Hippocampal formation (tissue), 2 donors: ENCODE measurements around the gene OR13C4.
A peak's percentile ranks its signal among the peaks of the same experiment; 100 is the strongest.
"Not testable (repeated sequence)": the region's sequence is repeated elsewhere in the genome, so short reads cannot be mapped to it uniquely, and the experiment has no call there.

Experiments
- DNase-seq, 2 donors: peaks; one replicate each; lab custom pipeline; 2025; lab: John Stamatoyannopoulos, UW

Gene OR13C4

DNA sequence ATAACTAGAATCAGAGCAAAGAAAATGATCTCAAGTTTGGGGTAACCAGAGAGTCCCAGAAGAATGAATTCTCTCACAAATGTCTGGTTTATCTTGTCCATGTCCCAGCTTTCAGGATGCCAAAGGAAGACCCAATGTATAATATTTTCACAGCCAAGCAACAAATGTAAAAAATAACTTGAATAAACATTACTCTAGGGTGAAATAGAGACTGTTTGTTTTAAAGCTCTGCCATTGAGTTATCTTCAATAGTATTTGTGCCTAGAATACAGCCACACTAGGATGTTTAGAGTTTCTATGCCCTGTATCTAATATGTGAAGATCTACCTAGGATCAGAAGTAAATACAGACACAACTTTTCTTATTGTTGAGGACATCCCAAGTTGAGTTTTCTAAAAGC, at the start of gene OR13C4:
TSS of gene OR13C4 (minus strand) at position 101 of the 400 bp plus-strand sequence. CDS start at position 101, 0 bp downstream.
- DNase-seq: no peak

DNA sequence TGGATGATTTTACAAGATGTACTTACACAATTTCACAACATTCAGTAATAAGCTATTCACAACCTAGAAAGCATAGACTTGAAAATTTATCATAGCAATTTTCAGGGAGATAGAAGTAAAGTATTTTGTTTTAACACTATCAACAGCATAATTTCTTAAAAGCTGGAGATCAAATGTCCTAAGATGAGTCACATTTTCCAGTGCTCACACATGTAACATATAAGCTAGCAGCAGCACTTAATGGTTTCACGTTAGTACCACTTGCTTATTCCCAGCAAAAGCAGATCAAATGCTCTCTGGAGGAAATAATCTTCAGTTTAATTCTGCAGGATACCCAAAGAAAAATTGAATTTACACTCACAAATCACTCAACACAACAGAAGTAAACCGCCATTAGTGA, 48.4 kb upstream of the OR13C4 start:
- no peak for DNase-seq

DNA sequence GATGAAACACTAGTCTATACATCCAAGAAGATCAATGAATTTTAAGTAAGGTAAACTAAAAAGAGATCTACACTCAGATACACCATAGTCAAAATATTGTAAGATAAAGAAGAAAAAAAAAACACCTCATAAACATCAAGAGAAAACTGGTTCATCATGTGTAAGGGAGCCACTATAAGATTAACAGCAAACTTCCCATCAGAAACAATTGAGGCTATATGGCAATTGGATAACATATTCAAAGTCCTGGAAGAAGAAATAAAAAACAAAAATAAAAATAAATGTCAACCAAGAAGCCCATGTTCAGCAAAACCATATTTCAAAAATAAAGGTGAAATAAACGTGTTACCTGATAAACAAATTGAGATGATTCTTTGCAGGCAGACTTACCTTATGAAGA, 45.6 kb upstream of the OR13C4 start:
- no peak for DNase-seq

DNA sequence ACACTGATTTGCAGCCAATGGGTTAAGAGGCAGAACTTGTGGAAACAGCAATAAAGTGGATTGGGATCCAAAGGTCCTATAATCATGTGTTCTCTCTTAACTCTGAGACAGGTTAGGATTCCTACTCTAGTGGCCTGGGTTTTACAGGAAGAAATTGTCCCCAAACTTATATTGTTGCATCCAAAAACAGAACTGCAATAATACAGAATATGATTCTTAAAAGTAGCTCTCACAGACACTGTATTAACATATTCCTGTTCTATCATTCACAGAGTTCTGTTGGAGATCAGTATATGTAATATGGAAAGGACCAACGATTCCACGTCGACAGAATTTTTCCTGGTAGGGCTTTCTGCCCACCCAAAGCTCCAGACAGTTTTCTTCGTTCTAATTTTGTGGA, 41.9 kb upstream of the OR13C4 start, which contains the start of gene OR13C8:
TSS of gene OR13C8 (plus strand) at position 301 of the 400 bp plus-strand sequence. CDS start at position 301, 0 bp downstream.
- no peak for DNase-seq

DNA sequence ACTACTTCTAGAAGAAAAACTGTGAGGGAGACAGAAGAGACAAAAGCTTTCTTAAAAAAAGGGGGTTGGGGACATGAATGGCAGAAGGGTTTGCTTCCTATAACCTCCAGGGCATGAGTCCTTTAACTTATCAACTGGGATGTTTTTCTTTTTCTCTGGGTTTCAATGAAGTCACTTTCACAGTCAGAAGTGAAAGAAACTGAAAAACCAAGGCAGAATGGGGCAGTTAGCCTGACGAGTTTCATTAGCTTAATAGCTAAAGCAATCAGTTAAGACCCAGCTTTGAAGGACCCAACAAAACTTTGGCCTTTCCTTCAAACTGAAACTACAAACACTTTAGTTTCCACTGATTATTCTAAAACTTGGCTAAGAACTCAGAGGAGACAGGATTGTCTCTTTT, 37.3 kb upstream of the OR13C4 start:
- DNase-seq: no peak

DNA sequence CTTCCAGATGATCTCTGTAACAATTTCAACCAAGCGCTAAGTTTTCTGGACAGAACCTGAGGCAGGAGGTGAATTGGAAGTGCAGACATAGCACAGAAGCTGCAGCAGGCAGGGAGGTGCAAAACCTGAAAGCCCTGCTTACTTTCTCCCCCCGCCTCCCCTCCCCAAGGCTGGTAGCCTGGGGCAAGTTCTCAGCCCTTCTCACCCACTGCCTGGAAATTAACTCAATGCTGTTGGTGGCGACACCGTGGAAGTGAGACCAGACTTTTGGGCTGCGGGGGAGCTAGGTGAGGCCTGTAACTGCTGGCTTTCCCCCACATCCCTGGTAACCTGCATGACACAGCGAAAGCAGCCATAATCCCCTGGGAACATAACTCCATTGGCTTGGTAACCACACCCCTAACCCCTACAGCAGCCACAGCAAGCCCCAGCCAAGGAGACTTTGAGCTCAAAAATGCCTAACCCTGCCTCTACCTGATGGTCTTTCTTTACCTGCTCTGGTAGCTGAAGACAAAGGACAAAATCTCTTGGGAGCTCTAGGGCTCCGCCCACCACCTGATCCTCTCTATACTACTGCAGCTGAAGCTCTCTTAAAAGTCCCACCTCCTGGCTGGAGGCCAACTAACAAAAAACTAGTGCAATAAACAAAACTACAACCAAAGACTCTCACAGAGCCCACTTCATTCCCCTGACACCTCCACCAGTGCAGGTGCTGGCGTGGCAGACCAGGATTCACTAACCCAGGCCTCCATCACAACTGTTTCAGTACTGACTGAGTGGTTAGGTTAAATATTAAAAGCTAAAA, 30.0 kb upstream of the OR13C4 start:
- no peak for DNase-seq

DNA sequence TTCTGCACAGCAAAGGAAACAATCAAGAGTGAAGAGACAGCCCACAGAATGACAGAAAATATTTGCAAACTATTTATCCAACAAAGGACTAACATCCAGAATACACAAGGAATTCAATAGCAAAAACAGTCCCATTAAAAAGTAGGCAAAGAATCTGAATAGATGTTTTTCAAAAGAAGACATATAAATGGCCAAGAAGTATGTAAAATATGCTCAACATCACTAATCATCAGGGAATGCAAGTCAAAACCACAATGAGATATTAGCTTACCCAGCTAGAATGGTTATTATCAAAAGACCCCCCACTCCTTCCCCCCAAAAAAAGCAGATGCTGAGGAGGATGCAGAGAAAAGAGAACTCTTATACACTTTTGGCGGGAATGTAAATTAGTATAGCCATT, 28.5 kb upstream of the OR13C4 start:
- no peak for DNase-seq

DNA sequence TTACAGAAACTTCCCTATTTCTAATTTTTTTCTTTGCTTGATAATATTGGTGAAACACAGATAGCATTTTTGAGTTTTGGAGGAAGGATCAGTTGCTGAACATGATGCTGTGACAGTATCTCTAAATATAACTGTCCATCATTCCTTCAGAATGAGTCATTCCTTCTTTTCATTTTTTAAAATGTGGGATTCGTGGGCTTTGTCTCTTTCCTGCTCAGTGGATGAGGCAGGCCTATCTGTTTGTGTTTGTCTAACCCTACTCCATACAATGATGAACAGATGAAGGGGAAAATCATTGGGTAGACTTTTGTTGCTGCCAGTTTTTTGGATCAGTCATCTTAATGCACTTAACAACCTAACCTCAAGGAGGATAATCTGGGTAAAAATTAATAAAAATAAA, 26.3 kb upstream of the OR13C4 start:
- no peak for DNase-seq

DNA sequence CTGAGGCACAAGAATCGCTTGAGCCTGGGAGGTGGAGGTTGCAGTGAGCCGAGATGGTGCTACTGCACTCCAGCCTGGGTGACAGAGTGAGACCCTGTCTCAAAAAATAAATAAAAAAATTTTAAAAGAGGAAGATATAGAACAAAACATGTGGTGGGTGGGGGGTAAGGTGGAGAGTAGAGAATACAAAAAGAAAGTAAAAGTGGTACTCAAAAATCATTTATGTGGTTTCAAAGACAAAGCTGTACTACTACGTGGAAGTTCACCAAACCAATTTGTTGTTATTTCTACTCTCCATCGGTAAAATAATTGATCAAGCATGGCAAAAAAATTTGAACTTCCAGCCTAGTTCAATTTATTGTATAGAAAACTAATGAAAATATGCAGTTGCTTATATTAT, 17.6 kb upstream of the OR13C4 start:
- DNase-seq: no peak

DNA sequence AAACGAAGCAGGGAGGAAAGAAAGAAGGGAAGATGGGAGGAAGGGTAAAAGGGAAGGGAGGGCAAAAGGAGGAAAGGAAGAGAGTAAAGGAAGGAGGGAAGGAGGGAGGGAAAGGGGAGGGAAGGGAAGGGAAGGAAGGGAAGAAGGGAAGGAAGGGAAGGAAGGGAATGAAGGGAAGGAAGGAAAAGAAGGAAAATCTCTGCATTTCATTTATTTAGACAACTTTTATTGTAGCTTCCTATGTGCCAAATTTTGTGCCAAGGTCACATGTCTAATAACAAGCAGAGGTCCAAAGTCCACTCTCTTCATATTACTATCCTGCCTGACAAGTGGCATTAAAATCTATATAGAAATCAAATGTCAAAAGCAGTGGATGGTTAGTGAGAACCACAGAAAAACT, 12.3 kb upstream of the OR13C4 start:
- no peak for DNase-seq

DNA sequence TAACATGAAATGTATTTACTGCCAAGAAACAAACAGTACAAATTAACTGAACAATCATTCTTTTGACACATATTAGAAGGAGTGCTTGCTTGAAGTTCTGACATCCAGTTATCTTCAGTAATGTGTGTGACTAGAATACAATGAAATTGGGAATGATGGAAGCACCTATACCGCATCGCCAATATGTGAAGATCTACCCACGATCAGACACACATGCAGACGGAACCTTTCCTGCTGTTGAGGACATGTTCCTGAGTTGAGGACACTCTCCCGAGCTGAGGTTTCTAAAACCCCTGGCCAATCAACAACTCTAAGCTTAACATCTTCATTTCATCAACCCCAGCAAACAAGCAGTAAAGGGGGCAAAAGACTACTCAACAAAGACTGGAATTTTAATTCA, 9.7 kb upstream of the OR13C4 start, which contains the start of gene OR13C3:
TSS of gene OR13C3 (minus strand) at position 101 of the 400 bp plus-strand sequence. CDS start 133 bp downstream, outside the sequence.
- DNase-seq: no peak

DNA sequence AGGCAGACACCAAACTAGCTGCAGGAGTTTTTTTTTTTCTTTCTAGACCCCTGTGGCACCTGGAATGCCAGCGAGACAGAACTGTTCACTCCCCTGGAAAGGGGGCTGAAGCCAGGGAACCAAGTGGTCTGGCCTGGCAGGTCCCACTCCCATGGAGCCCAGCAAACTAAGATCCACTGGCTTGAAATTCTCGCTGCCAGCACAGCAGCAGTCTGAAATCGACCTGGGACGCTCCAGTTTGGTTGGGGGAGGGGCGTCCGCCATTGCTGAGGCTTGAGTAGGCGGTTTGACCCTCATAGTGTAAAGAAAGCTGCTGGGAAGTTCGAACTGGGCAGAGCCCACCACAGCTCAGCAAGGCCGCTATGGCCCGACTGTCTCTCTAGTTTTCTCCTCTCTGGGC, 6.8 kb downstream of the OR13C4 start:
- not testable (repeated sequence) for DNase-seq

DNA sequence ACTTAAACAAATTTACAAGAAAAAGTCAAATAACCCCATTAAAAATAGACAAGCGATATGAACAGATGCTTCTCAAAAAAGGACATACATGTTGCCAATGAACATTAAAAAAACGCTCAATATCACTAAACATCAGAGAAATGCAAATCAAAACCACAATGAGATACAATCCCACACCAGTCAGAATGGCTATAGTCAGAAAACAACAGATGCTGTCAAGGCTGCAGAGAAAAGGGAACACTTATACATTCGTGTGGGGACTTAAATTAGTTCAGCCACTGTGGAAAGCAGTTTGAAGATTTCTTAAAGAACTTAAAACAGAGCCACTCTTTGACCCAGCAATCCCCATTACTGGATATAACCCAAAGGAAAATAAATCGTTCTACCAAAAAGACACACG, 12.1 kb downstream of the OR13C4 start:
- no peak for DNase-seq

DNA sequence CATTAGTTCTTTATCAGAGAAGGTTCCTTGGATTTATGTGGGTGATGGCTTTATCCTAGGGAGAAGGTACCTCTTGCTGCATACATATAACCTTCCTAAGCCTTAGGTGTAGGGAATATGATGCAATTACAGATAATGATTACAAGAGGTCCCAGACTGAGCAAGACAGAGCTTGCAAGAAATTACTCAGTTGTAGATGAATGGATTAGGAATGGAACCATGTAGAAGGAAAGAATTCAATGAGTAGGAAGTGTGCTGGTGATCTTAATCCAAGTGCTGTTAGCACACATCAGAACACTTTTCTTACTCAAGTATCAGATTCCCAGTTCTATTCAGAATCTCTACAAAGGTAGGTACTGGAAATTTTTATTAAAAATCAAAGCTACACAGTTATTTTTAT, 20.4 kb downstream of the OR13C4 start:
- no peak for DNase-seq

DNA sequence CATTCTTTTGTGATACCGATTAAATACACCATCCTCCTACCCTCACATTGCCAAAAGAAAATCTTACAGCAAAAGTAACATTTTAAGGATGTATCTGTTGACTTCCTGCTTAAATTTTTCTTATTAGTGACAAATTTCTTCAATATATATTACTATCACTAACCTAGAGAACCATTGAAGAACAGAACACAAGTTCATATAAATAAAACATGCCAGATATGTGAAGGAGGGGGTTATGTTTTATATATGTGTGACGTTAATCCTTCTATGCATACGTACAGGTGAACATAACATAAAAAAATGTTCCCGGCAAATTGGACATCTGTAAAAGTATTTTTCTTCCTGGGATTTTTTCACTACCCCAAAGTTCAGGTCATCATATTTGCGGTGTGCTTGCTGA, 23.0 kb downstream of the OR13C4 start, which contains the start of gene OR13F1:
TSS of gene OR13F1 (plus strand) at position 301 of the 400 bp plus-strand sequence. CDS start at position 301, 0 bp downstream.
- DNase-seq: no peak

DNA sequence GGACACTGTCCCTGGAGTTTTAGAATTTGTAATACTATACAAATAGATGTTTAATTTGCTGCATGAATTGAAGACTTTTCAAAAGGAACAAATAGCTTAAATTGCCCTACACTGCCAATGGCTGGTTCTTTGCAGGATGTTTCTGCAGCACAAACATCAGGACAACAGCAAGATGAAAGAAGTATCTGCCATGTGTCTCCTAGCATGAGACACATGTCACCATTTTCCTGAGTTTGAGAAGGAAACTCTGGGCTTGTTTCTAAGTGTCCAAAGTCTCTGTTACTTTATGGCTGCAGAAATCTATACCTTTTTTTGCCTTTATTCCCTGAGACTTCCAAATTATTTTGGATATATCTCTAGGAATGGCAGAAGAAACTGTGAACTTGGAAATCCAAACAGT, 23.6 kb downstream of the OR13C4 start:
- DNase-seq: no peak

DNA sequence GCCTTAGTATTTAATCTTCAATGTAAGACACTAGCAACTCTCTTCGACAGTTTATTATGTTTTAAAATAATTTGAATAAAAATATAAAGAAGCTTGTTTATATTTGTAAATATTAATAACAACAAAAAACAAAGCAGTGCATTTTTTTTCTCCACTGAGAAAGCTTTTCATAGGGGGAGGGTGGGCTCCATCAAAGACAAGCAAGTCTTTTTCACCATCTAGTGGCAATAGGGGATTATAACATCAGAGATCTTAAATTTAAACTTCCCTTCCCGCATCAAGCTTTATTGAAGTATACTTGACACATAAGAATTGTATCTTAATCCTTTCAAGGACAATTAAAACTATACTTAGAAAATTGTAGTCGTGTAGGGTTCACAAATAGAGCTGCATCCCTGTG, 32.2 kb downstream of the OR13C4 start:
- peak in 1 of 2 donors; percentile 20 for DNase-seq

DNA sequence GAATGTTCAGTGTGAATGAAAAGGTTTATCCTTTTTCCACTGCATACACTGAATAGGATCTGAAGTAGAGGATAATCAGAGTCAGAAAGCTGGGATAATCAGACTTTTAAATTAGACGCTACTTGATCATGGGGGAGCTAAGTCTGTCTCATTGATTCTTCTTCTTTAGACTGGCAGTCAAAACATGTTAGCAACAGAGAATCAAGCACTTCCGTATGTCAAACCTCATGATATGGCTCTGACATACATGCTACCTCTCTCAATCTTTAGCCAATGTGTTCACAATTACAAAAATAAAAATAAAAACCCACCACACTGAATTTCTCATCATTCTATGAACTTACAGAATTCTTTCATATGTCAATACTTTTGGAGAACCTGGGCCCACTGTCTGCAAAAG, 42.0 kb downstream of the OR13C4 start:
- no peak for DNase-seq

DNA sequence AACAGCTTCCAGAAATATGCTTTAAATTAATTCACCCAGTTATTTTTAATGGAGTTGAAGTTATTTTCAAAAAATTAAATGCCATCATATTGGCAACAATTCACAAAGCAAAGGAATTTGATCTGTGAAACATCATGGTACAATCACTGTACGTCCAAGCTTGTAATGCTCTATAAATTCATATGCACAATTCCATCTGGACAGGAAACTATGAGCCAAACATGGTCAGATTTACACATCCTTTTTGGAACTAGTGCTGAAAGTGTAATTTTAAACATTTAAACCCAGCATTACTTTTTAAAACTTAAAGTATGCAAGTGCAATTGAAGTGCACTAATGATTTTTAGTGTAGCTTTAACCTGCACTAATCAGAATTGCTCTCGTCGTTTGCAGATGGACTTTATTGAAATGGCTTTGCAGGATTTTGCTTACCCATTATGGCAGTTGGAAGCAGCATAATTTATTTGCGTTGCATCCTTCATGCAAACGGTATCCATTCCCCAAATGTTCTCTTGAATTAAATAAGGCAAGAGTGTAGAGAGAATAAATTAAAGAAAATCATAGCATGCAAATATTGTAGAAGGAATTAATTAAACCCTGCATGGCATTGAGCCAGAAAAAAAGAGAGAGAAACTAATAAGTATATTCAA, 44.0 kb downstream of the OR13C4 start:
- DNase-seq: no peak
